GM12891 (cell line): ENCODE results near the gene GFPT1.

Source experiments
- DNase-seq: peaks from one replicate; pipeline ENCODE4 v3.0.0; 2011; ENCODE audit warnings: low spot score; ENCODE audit not compliant: insufficient read length
- FAIRE-seq: peaks from 2 replicates; lab custom pipeline; 2011; peaks lifted over from hg19 to GRCh38; lab: Jason Lieb, UNC
- PAX5 ChIP-seq: IDR thresholded peaks from 2 replicates; pipeline ENCODE4 v1.6.1; 2011; ENCODE audit warnings: low read length, moderate library complexity, mild to moderate bottlenecking; ENCODE audit not compliant: insufficient read depth, severe bottlenecking
- POLR2A ChIP-seq: IDR thresholded peaks from 2 replicates; pipeline ENCODE4 v1.6.1; 2011; ENCODE audit warnings: low read depth, low read length, control low read depth
- POLR2AphosphoS5 ChIP-seq: IDR thresholded peaks from 2 replicates; pipeline ENCODE4 v1.6.1; 2011; ENCODE audit warnings: low read depth, low read length, control low read depth
- POU2F2 ChIP-seq: IDR thresholded peaks from 2 replicates; pipeline ENCODE4 v1.6.1; 2011; ENCODE audit warnings: low read depth, mild to moderate bottlenecking, control low read depth, low read length, moderate library complexity
- SPI1 ChIP-seq: IDR thresholded peaks from 2 replicates; pipeline ENCODE4 v1.6.1; 2011; ENCODE audit warnings: low read depth, low read length, control low read depth
- TAF1 ChIP-seq: IDR thresholded peaks from 2 replicates; pipeline ENCODE4 v1.6.1; 2011; ENCODE audit warnings: low read depth, low read length, control low read depth

GFPT1 gene

GRCh38 chr2:69279931-69280681 is 106.9 kb downstream of the GFPT1 start:
- FAIRE-seq (no peak), DNase-seq (no peak)
- no peak for TF ChIP-seq SPI1
- TF ChIP-seq TAF1: no peak
- no peak for TF ChIP-seq POLR2AphosphoS5
- no peak for TF ChIP-seq PAX5
- no peak for TF ChIP-seq POU2F2
- TF ChIP-seq POLR2A: no peak

GRCh38 chr2:69279211-69279610 is 107.8 kb downstream of the GFPT1 start:
- FAIRE-seq (no peak), DNase-seq (no peak)

GRCh38 chr2:69278366-69278765 is 108.7 kb downstream of the GFPT1 start:
- no peak for FAIRE-seq
- DNase-seq: no peak
- TF ChIP-seq POLR2A (no peak), TAF1 (no peak), SPI1 (no peak), POLR2AphosphoS5 (no peak), PAX5 (no peak), POU2F2 (no peak)

More at GRCh38 chr2:69279211-69279610, 107.8 kb downstream of the GFPT1 start:
- TF ChIP-seq POLR2AphosphoS5: no peak
- no peak for TF ChIP-seq POU2F2
- TF ChIP-seq PAX5: no peak
- no peak for TF ChIP-seq TAF1
- no peak for TF ChIP-seq SPI1
- TF ChIP-seq POLR2A: no peak

- TF ChIP-seq TAF1 (no peak), POU2F2 (no peak), POLR2A (no peak), SPI1 (no peak), PAX5 (no peak), POLR2AphosphoS5 (no peak)
- no peak for DNase-seq
- FAIRE-seq: no peak
These were observed 111.5 kb downstream of the GFPT1 start for GRCh38 chr2:69275490-69275889.

- DNase-seq (no peak), FAIRE-seq (no peak)
- TF ChIP-seq TAF1 (no peak), PAX5 (no peak), POLR2AphosphoS5 (no peak), POLR2A (no peak), POU2F2 (no peak), SPI1 (no peak)
These were observed 114.1 kb downstream of the GFPT1 start for GRCh38 chr2:69272803-69273471.

- TF ChIP-seq POU2F2: no peak
- TF ChIP-seq SPI1: no peak
- no peak for TF ChIP-seq PAX5
- TF ChIP-seq POLR2A: no peak
- no peak for TF ChIP-seq POLR2AphosphoS5
- TF ChIP-seq TAF1: no peak
- FAIRE-seq (no peak), DNase-seq (no peak)
These were observed 115.2 kb downstream of the GFPT1 start for GRCh38 chr2:69271831-69272257.
